Cardiac muscle cell (in vitro differentiated cells and primary cell): ENCODE data around the gene FNDC3A. TPM values are rescaled to one million over a fixed set of nuclear protein-coding genes. Genes with fewer than 3 reads are reported as not detected.

ENCODE experiments used
- DNase-seq, 2 donors: peaks; one replicate each; pipeline versions ENCODE4 v3.0.0 to v3.0.0-alpha.2; 2010 to 2017; ENCODE audit warnings: low read depth in 1 of 2, low spot score in 1 of 2
- H3K27ac ChIP-seq: fragments of 200-600 bp; sonication (generic); 2 replicates; pipeline ENCODE4 v1.5.1; 2016
- H3K27me3 ChIP-seq: fragments of 200-600 bp; sonication (generic); 2 replicates; pipeline ENCODE4 v1.6.0; 2016; ENCODE audit warnings: control low read depth
- H3K36me3 ChIP-seq: fragments of 200-600 bp; sonication (generic); 2 replicates; pipeline ENCODE4 v1.5.1; 2016; ENCODE audit warnings: control low read depth
- H3K4me1 ChIP-seq: fragments of 200-600 bp; sonication (generic); 2 replicates; pipeline ENCODE4 v1.8.1; 2017; ENCODE audit warnings: low read depth, mild to moderate bottlenecking, mixed run types
- H3K4me3 ChIP-seq: fragments of 200-600 bp; sonication (generic); 2 replicates; pipeline ENCODE4 v1.5.1; 2016; ENCODE audit warnings: mild to moderate bottlenecking
- H3K9me3 ChIP-seq: fragments of 200-600 bp; sonication (generic); 2 replicates; pipeline ENCODE4 v1.5.1; 2017; ENCODE audit warnings: low read depth, mild to moderate bottlenecking, control low read depth
- polyA plus RNA-seq: library from polyadenylated mRNA; unstranded; fragments of >200 nt; fragmentation: Nextera tagmentation; extraction: Ambion mirVana; gene quantifications from 2 replicates; pipeline ENCODE4 v1.2.1, GENCODE V29; 2016
- total RNA-seq: library from RNA; depleted of rRNA; stranded (reverse); fragments of >200 nt; gene quantifications from 2 replicates; pipeline ENCODE4 v1.2.3, GENCODE V29; 2016
- TF ChIP-seq, protein P1 (sequence below): IDR thresholded peaks from 2 replicates; pipeline ENCODE4 v1.5.1; 2012; ENCODE audit warnings: low read depth, mild to moderate bottlenecking, low read length

The FNDC3A gene
- total and polyA plus RNA-seq, 2 experiments from 2014 or later, result 18.6 to 28.4 TPM

DNA sequence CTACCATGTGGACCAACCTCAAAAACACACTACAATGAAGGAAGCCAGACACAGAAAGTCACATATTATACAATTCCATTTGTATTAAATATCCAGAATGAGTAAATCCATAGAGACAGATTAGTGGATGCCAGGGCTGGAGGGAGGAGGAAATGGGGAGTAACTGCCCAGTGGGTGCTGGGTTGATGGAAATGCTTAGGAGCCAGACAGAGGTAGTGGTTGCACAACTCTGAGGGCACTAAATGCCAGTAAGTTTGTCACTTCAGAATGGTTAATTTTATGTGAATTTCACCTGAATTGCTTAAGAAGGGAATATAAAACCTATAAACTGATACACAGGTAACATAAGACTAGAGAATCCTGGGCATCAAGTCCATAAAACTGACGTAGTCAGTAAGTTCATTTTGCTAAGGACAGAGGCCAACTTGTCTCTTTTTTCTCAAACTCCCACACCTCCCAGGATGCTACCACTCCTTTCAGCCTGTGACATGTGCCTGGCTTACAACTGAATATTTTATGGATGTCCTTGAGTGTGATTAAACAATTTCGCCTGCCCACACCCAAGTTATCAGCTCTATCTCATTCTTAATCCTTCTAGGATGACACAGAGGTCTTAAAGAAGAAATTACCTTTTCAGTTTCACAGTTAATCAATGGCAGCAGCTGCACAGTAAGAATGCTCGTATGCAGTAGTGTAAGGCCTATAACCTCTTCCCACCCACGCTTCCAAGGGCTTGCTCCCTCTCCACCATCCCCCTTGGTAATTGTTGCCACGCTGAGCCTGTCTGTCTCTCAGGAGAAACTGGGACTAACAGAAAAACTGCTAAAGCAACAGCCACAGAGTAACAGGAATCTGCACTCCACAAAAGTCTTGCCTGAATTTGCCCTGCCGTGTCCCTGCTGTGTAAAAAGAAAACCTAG, 238.5 kb downstream of the FNDC3A start:
- H3K36me3 ChIP-seq, result peaks cover 3% of the 10 kb centered on the region
- no peak overlapping the region for H3K4me3 ChIP-seq
- DNase-seq, result no peak
- H3K27me3 ChIP-seq, result peaks cover 37% of the 10 kb centered on the region
- TF ChIP-seq, protein P1, sequence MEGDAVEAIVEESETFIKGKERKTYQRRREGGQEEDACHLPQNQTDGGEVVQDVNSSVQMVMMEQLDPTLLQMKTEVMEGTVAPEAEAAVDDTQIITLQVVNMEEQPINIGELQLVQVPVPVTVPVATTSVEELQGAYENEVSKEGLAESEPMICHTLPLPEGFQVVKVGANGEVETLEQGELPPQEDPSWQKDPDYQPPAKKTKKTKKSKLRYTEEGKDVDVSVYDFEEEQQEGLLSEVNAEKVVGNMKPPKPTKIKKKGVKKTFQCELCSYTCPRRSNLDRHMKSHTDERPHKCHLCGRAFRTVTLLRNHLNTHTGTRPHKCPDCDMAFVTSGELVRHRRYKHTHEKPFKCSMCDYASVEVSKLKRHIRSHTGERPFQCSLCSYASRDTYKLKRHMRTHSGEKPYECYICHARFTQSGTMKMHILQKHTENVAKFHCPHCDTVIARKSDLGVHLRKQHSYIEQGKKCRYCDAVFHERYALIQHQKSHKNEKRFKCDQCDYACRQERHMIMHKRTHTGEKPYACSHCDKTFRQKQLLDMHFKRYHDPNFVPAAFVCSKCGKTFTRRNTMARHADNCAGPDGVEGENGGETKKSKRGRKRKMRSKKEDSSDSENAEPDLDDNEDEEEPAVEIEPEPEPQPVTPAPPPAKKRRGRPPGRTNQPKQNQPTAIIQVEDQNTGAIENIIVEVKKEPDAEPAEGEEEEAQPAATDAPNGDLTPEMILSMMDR, result no peak
- H3K4me1 ChIP-seq, result no peaks in the 10 kb centered on the region
- no peak overlapping the region for H3K27ac ChIP-seq
- H3K9me3 ChIP-seq, result no peaks in the 10 kb centered on the region

DNA sequence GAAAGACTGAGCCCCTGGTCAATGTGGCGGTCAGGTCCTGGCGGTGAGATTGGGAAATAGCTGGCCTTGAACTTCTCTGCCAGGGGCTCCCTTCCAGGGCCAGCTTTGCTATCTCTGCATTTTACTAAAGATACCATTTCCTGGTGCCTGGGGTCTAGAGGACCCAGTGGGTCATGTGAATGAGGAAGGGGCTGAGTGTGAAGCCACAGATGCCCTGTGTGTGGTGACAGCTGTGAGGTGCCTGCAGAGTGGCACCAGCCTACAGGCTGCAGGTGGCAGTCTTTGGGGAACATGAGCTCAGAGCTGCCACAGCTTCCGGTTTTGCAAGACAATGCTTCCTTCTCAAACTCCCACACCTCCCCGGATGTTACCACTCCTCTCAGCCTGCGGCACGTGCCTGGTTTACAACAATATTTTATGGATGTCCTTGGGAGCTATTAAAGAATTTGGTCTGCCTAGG, 239.2 kb downstream of the FNDC3A start:
- DNase-seq, result peak in 1 of 2 donors; percentile 44
- Histone ChIP-seq H3K27ac (no peak overlapping the region), H3K9me3 (no peaks in the 10 kb centered on the region), H3K27me3 (peaks cover 44% of the 10 kb centered on the region), H3K4me3 (no peak overlapping the region), H3K36me3 (no peaks in the 10 kb centered on the region), H3K4me1 (no peaks in the 10 kb centered on the region)
- TF ChIP-seq, protein P1, result peak; percentile 17

DNA sequence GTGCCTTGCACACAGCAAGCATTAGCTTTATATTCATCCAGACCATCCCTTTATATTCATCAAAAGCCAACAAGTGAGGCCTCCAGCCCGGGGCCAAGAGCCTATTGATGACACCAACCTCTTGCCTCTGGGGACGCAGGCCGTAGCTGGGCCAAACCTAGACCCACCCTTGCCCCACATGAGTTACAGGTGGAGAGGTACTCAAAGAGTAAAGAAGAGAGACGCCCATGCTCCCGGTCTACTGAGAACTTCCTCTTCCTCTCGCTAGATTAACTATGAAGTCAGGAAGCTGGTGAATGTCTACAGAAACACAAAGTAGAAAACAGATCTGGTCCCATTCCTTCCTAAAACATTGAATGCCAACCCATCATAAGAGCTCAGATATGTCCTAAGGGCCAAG, 240.6 kb downstream of the FNDC3A start:
- no peaks in the 10 kb centered on the region for H3K4me1 ChIP-seq
- no peak overlapping the region for H3K27ac ChIP-seq
- no peak for DNase-seq
- H3K9me3 ChIP-seq, result no peaks in the 10 kb centered on the region
- H3K4me3 ChIP-seq, result no peak overlapping the region
- TF ChIP-seq, protein P1, result no peak
- no peaks in the 10 kb centered on the region for H3K36me3 ChIP-seq
- peaks cover 58% of the 10 kb centered on the region for H3K27me3 ChIP-seq

DNA sequence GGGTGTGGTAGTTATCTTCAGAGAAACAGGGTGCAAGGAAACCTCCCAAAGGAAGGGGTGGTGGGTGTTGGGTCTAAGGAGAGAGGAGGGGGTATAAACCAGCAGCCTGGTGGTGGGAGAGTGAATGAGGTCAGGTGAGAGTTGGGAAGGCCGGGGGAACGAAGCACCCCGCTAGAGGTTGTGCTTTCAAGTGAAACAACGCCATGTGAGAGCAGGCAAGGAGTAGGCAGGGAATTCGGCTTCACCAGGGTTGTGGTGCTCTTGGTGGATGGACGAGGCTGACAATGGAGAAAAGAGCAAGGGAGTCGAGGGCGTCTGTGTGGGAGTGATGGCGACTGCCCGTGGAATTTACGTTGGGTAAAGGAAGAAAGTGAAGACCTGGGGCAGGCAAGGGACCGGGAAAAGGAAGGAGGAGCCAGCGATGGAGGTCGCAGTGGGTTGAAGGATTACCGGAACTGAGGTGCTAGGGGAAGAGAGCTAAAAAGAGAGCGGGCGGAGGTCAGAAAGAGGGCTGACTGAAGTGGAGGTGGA, 242.3 kb downstream of the FNDC3A start:
- peaks cover 75% of the 10 kb centered on the region for H3K27me3 ChIP-seq
- no peak overlapping the region for H3K4me3 ChIP-seq
- H3K36me3 ChIP-seq, result no peaks in the 10 kb centered on the region
- no peak for DNase-seq
- no peaks in the 10 kb centered on the region for H3K9me3 ChIP-seq
- TF ChIP-seq, protein P1, result no peak
- no peak overlapping the region for H3K27ac ChIP-seq
- H3K4me1 ChIP-seq, result no peaks in the 10 kb centered on the region

DNA sequence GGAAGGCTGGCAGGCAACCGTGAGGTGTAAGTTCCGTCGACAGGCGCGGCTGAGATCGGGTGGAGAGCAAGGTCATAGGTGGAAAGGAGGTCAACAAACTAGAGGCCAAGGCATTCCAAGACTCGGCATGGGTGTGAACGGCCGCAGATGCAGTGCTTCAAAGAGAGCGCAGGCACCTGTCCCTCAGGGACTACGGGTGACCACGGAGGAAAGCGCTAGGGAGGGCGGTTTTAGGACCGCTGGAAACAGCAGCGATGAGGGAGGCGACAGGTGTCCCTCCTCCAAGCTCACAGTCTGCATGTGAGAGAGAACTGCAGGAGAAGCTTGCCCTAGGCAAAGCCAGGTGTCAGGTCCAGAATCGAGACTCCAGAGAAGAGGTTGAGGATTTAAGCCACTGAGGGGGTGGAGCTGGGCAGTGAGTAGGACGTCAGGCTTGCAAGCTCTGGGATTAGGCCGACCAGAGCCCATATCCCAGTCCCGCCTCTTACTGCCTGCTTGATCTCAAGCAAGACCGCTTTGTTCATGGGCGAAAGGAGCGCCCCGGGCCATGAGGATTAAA, 242.9 kb downstream of the FNDC3A start:
- no peaks in the 10 kb centered on the region for H3K4me1 ChIP-seq
- peak; percentile 18 to 32 for DNase-seq
- no peaks in the 10 kb centered on the region for H3K36me3 ChIP-seq
- TF ChIP-seq, protein P1, result no peak
- peak overlapping the region; percentile 4 for H3K4me3 ChIP-seq
- H3K27me3 ChIP-seq, result peaks cover 81% of the 10 kb centered on the region
- no peak overlapping the region for H3K27ac ChIP-seq
- H3K9me3 ChIP-seq, result no peaks in the 10 kb centered on the region
